ENCODE measurements around the gene GRM4.

- no peak for TF ChIP-seq CTCF (IDR thresholded peaks at IDR 0.05)
- TF ChIP-seq POLR2A (IDR thresholded peaks at IDR 0.05) = no peak
Observed at GRCh38 chr6:34096193-34096592, 49.7 kb downstream of the GRM4 start.

Measured in Peyer's patch (tissue), 4 donors.